Left cardiac atrium (tissue), 4 donors: Measurements from ENCODE around the gene PDLIM3. TPM values are rescaled to one million over a fixed set of nuclear protein-coding genes. Genes with fewer than 3 reads are reported as not detected.

ENCODE experiments used
- ATAC-seq, 2 donors: fragments of 200-7000 bp; cut with Tn5 transposase; one replicate each; pipeline ENCODE4 v1.9.1; 2020; ENCODE audit warnings: mild to moderate bottlenecking in 2 of 2, moderate library complexity in 2 of 2
- DNase-seq: peaks from one replicate; pipeline ENCODE4 v3.0.0-alpha.2; 2020
- intact Hi-C, 2 donors: fragments of 100-400 bp; cut with DNase I; formaldehyde crosslinking; loops; one replicate each; pipeline versions ENCODE4 v1.14.1 to v1.15.1; 2022 to 2023
- total RNA-seq, 2 donors: library from RNA; stranded (reverse); fragmentation: NEBNext Ultra II Directional; extraction: Animal tissue kit (Norgen Biotek cat#: 25700); gene quantifications; one replicate each; pipeline ENCODE4 v1.2.1, GENCODE V29; 2021
- donor health status: DM: no; HTN: yes; CAD: no.
- donor health status: DM: no; HTN: yes; CAD: no; lungs with severe emphysema.
- donor health status: DM: yes; HTN: yes; CAD: no.
- donor health status: Dilated cardiomyopathy.

The PDLIM3 gene
- total RNA-seq, 2 donors from 2014 or later, result 319 to 692 TPM

DNA sequence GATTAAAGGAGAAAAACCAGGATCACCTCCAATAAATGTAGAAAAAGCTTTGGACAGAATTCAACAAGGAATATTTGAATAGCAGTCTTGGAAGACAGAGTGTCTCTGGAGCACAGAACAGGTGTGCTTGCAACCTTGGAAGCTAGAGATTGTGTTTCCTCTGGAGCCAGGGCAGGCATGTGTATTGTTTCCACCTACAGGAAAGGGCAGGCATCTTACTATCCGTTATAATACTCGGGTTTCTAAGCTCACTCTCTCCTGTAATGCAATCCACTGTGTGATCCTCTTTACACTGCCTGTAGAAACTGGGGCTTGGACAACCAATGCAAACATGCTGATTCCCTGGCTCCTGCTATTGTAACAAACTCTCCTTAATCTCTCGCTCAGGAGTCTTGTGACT is 78.2 kb downstream of the PDLIM3 start:
- intact Hi-C loops, result no loop called here
- ATAC-seq, result no peak
- no peak for DNase-seq

DNA sequence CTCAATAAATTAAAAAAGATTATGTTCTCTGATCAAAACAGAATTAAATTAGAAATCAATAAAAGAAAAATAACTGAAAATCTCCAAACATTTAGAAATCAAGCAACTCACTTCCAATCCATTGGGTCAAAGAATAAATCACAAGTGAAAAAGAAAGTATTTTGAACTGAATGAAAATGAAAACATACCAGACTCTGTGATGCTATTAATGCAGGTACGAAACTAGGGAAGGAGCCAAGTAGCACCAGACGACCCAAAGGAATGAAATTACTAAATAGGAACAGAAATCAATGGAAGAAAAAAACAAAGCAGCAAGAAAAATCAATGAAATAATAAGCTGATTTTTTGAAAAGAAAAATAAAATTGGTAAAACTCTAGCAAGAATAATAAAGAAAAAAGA is 79.2 kb downstream of the PDLIM3 start:
- ATAC-seq (no peak), DNase-seq (no peak)
- intact Hi-C loops, result no loop called here

Other genes with a start within 250 kb of the PDLIM3 start
- 1 to 10 TPM; 1.7 to 1.9 TPM for gene LRP2BP, start 139.6 kb downstream of the PDLIM3 start, total RNA-seq
- 10 to 100 TPM; 12.4 TPM for gene ANKRD37, start 138.7 kb downstream of the PDLIM3 start, total RNA-seq
- gene UFSP2, start 109.5 kb downstream of the PDLIM3 start, total RNA-seq, result 10 to 100 TPM; 37.0 to 43.0 TPM
- gene CCDC110, start 63.8 kb downstream of the PDLIM3 start, total RNA-seq, result 1 to 10 TPM; 1.6 to 2.0 TPM